ENCODE results near the gene ADAMTS18. TPM values are rescaled to one million over a fixed set of nuclear protein-coding genes. Genes with fewer than 3 reads are reported as not detected.

The ADAMTS18 gene, protein sequence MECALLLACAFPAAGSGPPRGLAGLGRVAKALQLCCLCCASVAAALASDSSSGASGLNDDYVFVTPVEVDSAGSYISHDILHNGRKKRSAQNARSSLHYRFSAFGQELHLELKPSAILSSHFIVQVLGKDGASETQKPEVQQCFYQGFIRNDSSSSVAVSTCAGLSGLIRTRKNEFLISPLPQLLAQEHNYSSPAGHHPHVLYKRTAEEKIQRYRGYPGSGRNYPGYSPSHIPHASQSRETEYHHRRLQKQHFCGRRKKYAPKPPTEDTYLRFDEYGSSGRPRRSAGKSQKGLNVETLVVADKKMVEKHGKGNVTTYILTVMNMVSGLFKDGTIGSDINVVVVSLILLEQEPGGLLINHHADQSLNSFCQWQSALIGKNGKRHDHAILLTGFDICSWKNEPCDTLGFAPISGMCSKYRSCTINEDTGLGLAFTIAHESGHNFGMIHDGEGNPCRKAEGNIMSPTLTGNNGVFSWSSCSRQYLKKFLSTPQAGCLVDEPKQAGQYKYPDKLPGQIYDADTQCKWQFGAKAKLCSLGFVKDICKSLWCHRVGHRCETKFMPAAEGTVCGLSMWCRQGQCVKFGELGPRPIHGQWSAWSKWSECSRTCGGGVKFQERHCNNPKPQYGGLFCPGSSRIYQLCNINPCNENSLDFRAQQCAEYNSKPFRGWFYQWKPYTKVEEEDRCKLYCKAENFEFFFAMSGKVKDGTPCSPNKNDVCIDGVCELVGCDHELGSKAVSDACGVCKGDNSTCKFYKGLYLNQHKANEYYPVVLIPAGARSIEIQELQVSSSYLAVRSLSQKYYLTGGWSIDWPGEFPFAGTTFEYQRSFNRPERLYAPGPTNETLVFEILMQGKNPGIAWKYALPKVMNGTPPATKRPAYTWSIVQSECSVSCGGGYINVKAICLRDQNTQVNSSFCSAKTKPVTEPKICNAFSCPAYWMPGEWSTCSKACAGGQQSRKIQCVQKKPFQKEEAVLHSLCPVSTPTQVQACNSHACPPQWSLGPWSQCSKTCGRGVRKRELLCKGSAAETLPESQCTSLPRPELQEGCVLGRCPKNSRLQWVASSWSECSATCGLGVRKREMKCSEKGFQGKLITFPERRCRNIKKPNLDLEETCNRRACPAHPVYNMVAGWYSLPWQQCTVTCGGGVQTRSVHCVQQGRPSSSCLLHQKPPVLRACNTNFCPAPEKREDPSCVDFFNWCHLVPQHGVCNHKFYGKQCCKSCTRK (N-terminal part only)
- total RNA-seq: 22.3 and 29.9 TPM in 2 replicates

DNA sequence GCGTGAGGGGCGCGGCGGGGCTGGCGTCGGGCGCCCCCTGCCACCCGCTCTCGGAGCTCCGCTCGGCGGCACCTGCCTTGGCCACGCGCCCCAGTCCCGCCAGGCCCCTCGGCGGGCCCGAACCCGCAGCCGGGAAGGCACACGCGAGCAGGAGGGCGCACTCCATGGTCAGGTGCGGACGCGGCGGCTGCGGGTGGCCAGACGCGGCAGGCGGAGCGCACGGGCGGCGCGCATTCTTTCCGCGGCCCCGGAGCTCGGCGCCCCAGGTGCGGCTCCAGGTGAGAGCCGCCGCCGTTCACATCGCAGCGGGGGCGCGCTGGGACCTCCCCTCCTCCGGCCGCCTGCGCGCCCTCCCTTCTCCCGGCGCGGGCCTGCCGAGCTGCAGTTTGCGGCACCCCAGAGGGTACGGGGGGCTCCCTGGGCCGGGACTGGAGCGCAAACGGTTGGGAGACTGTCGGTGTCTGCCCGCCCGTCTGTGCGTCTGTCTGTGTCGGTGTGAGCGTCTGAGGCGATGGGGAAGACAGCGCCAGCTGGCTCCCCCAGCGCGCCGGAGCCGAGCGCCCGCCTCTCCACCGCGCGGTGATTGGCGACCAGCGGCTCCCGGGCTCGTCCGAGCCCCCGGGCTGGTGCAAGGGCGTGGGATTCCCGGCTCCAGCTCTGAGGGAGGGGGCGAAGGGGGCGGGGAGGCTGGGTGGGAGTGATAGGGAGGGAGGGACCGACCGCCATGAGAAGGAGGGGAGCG is at the start of gene ADAMTS18:
Gene ADAMTS18 (minus strand): TSS at position 505 of the 742 bp plus-strand sequence. CDS start 339 bp downstream, at position 166.

Other genes starting within 250 kb of the ADAMTS18 start
- 23.7 and 26.4 TPM in 2 replicates for gene MON1B, start 243.8 kb downstream of the ADAMTS18 start, total RNA-seq
- gene SYCE1L, start 235.6 kb downstream of the ADAMTS18 start, total RNA-seq: 4.9 and 5.5 TPM in 2 replicates